GM23338 (cell line): ENCODE data around the gene METAP1D.

ENCODE experiments used
- CREB1 ChIP-seq: fragments of 250-450 bp; sonication (Bioruptor Pico); IDR thresholded peaks from 2 replicates; pipeline ENCODE4 v1.5.0; 2020; ENCODE audit warnings: low read depth, mild to moderate bottlenecking, moderate library complexity
- CTCF ChIP-seq, 2 experiments: fragments of 200-600 bp in 1 of 2; sonication (generic) in 1 of 2; conservative IDR thresholded peaks; 2 replicates each; pipeline versions ENCODE4 v1.5.1 to v1.6.1; 2016 to 2017; ENCODE audit warnings: antibody characterized with exemption in 2 of 2, low read depth in 2 of 2, mild to moderate bottlenecking in 2 of 2, moderate library complexity in 1 of 2
- ETS1 ChIP-seq: IDR thresholded peaks from 2 replicates; pipeline ENCODE4 v1.6.1; 2016; ENCODE audit warnings: antibody characterized with exemption
- EZH2 ChIP-seq: fragments of 200-600 bp; sonication (generic); IDR thresholded peaks from one replicate; pipeline ENCODE4 v1.8.0; 2017; ENCODE audit warnings: antibody characterized with exemption, mild to moderate bottlenecking, low read depth; ENCODE audit not compliant: unreplicated experiment
- EZH2phosphoT487 ChIP-seq: fragments of 200-600 bp; sonication (generic); IDR thresholded peaks from one replicate; pipeline ENCODE4 v1.8.1; 2018; ENCODE audit warnings: antibody characterized with exemption; ENCODE audit not compliant: unreplicated experiment
- JUNB ChIP-seq: IDR thresholded peaks from one replicate; pipeline ENCODE4 v1.6.1; 2016; ENCODE audit warnings: antibody characterized with exemption; ENCODE audit not compliant: unreplicated experiment
- POLR2AphosphoS5 ChIP-seq: IDR thresholded peaks from 2 replicates; pipeline ENCODE4 v1.6.1; 2016; ENCODE audit warnings: antibody characterized with exemption, low read depth
- REST ChIP-seq: IDR thresholded peaks from one replicate; pipeline ENCODE4 v1.6.1; 2018; ENCODE audit warnings: antibody characterized with exemption; ENCODE audit not compliant: unreplicated experiment
- ZNF331 ChIP-seq: fragments of 250-450 bp; sonication (Bioruptor Pico); IDR thresholded peaks from 2 replicates; pipeline ENCODE4 v1.5.0; 2020; ENCODE audit warnings: low read depth, mild to moderate bottlenecking, moderate library complexity

GRCh38 chr2:172063446-172063845 is 63.7 kb downstream of the METAP1D start:
- TF ChIP-seq CTCF (conservative IDR thresholded peaks at IDR 0.05; ENCODE audit: low read depth in 2 of 2) (no peak), EZH2 (no peak), POLR2AphosphoS5 (no peak), CREB1 (CRISPR knock-in tag) (no peak), JUNB (no peak), ETS1 (no peak), EZH2phosphoT487 (no peak), REST (no peak), ZNF331 (CRISPR knock-in tag) (no peak)
